Effector memory CD4-positive, alpha-beta T cell (primary cell): ENCODE measurements around the gene VGLL3.

Experiments
- DNase-seq, 3 donors: peaks; one replicate each; pipeline ENCODE4 v3.0.0-alpha.2; 2020
- H3K27ac ChIP-seq: 2 replicates; pipeline ENCODE4 v1.7.0; 2013; ENCODE audit warnings: mild to moderate bottlenecking, low read length, moderate library complexity; ENCODE audit not compliant: insufficient read depth, poor library complexity, severe bottlenecking
- H3K27me3 ChIP-seq: replicated peaks from 2 replicates; pipeline ENCODE4 v1.7.0; 2013; ENCODE audit warnings: mild to moderate bottlenecking, low read length; ENCODE audit not compliant: insufficient read depth, control insufficient read depth, poor library complexity, severe bottlenecking
- H3K36me3 ChIP-seq: 2 replicates; pipeline ENCODE4 v1.7.0; 2013; ENCODE audit warnings: mild to moderate bottlenecking, low read length, moderate library complexity; ENCODE audit not compliant: control insufficient read depth, insufficient read depth
- H3K4me1 ChIP-seq: 2 replicates; pipeline ENCODE4 v1.7.0; 2013; ENCODE audit warnings: low read length, mild to moderate bottlenecking; ENCODE audit not compliant: control insufficient read depth, insufficient read depth, poor library complexity, severe bottlenecking
- H3K4me3 ChIP-seq: 2 replicates; pipeline ENCODE4 v1.7.0; 2013; ENCODE audit warnings: low read length, low read depth, mild to moderate bottlenecking; ENCODE audit not compliant: insufficient read depth, poor library complexity, severe bottlenecking
- H3K9me3 ChIP-seq: 2 replicates; pipeline ENCODE4 v1.7.0; 2013; ENCODE audit warnings: mild to moderate bottlenecking, low read length, moderate library complexity; ENCODE audit not compliant: control insufficient read depth

Gene VGLL3

GRCh38 chr3:87004883-87005282 lies 13.9 kb upstream of the VGLL3 start:
- no peak overlapping the region for H3K4me3 ChIP-seq
- no peak overlapping the region for H3K27ac ChIP-seq
- no peaks in the 10 kb centered on the region for H3K4me1 ChIP-seq
- H3K9me3 ChIP-seq = no peaks in the 10 kb centered on the region
- H3K27me3 ChIP-seq = no peaks in the 10 kb centered on the region
- no peaks in the 10 kb centered on the region for H3K36me3 ChIP-seq
- no peak for DNase-seq

- Histone ChIP-seq H3K36me3 (no peaks in the 10 kb centered on the region), H3K27me3 (no peaks in the 10 kb centered on the region), H3K4me1 (no peaks in the 10 kb centered on the region), H3K27ac (no peak overlapping the region), H3K9me3 (no peaks in the 10 kb centered on the region), H3K4me3 (no peak overlapping the region)
- DNase-seq = no peak
Observed at GRCh38 chr3:87002346-87002745, 11.4 kb upstream of the VGLL3 start.

GRCh38 chr3:87001473-87002098 lies 10.6 kb upstream of the VGLL3 start:
- no peaks in the 10 kb centered on the region for H3K9me3 ChIP-seq
- no peak overlapping the region for H3K27ac ChIP-seq
- no peak for DNase-seq
- no peaks in the 10 kb centered on the region for H3K4me1 ChIP-seq
- no peaks in the 10 kb centered on the region for H3K27me3 ChIP-seq
- no peaks in the 10 kb centered on the region for H3K36me3 ChIP-seq
- H3K4me3 ChIP-seq = no peak overlapping the region

- no peak overlapping the region for H3K4me3 ChIP-seq
- H3K36me3 ChIP-seq = no peaks in the 10 kb centered on the region
- H3K4me1 ChIP-seq = no peaks in the 10 kb centered on the region
- DNase-seq = no peak
- H3K27ac ChIP-seq = no peak overlapping the region
- no peaks in the 10 kb centered on the region for H3K27me3 ChIP-seq
- H3K9me3 ChIP-seq = no peaks in the 10 kb centered on the region
Observed at GRCh38 chr3:87000940-87001339, 10.0 kb upstream of the VGLL3 start.

- Histone ChIP-seq H3K4me1 (no peaks in the 10 kb centered on the region), H3K4me3 (no peak overlapping the region), H3K9me3 (no peaks in the 10 kb centered on the region), H3K27ac (no peak overlapping the region), H3K27me3 (no peaks in the 10 kb centered on the region), H3K36me3 (no peaks in the 10 kb centered on the region)
- no peak for DNase-seq
Observed at GRCh38 chr3:86998569-86998968, 7.6 kb upstream of the VGLL3 start.

- H3K27ac ChIP-seq = no peak overlapping the region
- no peak for DNase-seq
- H3K4me1 ChIP-seq = no peaks in the 10 kb centered on the region
Observed at GRCh38 chr3:86996261-86996955, 5.5 kb upstream of the VGLL3 start.

GRCh38 chr3:86995537-86995936 lies 4.6 kb upstream of the VGLL3 start:
- no peaks in the 10 kb centered on the region for H3K27me3 ChIP-seq
- H3K27ac ChIP-seq = no peak overlapping the region
- H3K4me1 ChIP-seq = no peaks in the 10 kb centered on the region
- no peak for DNase-seq
- H3K4me3 ChIP-seq = no peak overlapping the region
- no peaks in the 10 kb centered on the region for H3K36me3 ChIP-seq
- no peaks in the 10 kb centered on the region for H3K9me3 ChIP-seq

More at GRCh38 chr3:86996261-86996955, 5.5 kb upstream of the VGLL3 start:
- no peaks in the 10 kb centered on the region for H3K9me3 ChIP-seq
- H3K4me3 ChIP-seq = no peak overlapping the region
- no peaks in the 10 kb centered on the region for H3K36me3 ChIP-seq
- no peaks in the 10 kb centered on the region for H3K27me3 ChIP-seq

- no peak overlapping the region for H3K27ac ChIP-seq
- no peak overlapping the region for H3K4me3 ChIP-seq
- no peaks in the 10 kb centered on the region for H3K9me3 ChIP-seq
- peaks cover 3% of the 10 kb centered on the region for H3K4me1 ChIP-seq
- no peak for DNase-seq
- no peaks in the 10 kb centered on the region for H3K27me3 ChIP-seq
- no peaks in the 10 kb centered on the region for H3K36me3 ChIP-seq
Observed at GRCh38 chr3:86993704-86994103, 2.8 kb upstream of the VGLL3 start.

GRCh38 chr3:86991840-86992435 lies 989 bp upstream of the VGLL3 start:
- no peak for DNase-seq
- no peak overlapping the region for H3K4me3 ChIP-seq
- no peaks in the 10 kb centered on the region for H3K36me3 ChIP-seq
- no peaks in the 10 kb centered on the region for H3K27me3 ChIP-seq
- H3K27ac ChIP-seq = no peak overlapping the region
- peaks cover 3% of the 10 kb centered on the region for H3K4me1 ChIP-seq
- H3K9me3 ChIP-seq = no peaks in the 10 kb centered on the region

GRCh38 chr3:86991482-86991815 lies 500 bp upstream of the VGLL3 start:
- H3K27me3 ChIP-seq = no peaks in the 10 kb centered on the region
- no peak for DNase-seq
- no peak overlapping the region for H3K4me3 ChIP-seq
- H3K9me3 ChIP-seq = no peaks in the 10 kb centered on the region
- no peaks in the 10 kb centered on the region for H3K36me3 ChIP-seq
- no peak overlapping the region for H3K27ac ChIP-seq
- H3K4me1 ChIP-seq = peaks cover 3% of the 10 kb centered on the region
